Transverse colon (tissue), 4 donors: ENCODE results near the gene CEP170B. TPM values are rescaled to one million over a fixed set of nuclear protein-coding genes. Genes with fewer than 3 reads are reported as not detected.

ENCODE experiments used
- DNase-seq: peaks from one replicate; pipeline ENCODE4 v3.0.0-alpha.2; 2019
- H3K27ac ChIP-seq, 4 donors: fragments of 200-600 bp; sonication (generic); 2 replicates each; pipeline ENCODE4 v1.5.1; 2016 to 2018; ENCODE audit warnings: inconsistent platforms in 4 of 4
- H3K27me3 ChIP-seq: fragments of 200-600 bp; sonication (generic); 2 replicates; pipeline ENCODE4 v1.5.1; 2017; ENCODE audit warnings: inconsistent platforms
- H3K36me3 ChIP-seq, 4 donors: fragments of 200-600 bp; sonication (generic); 2 replicates each; pipeline ENCODE4 v1.5.1; 2017 to 2019; ENCODE audit warnings: inconsistent platforms in 4 of 4
- H3K4me1 ChIP-seq, 4 donors: fragments of 200-600 bp; sonication (generic); 2 replicates each; pipeline ENCODE4 v1.5.1; 2017 to 2020; ENCODE audit warnings: inconsistent platforms in 4 of 4
- H3K4me3 ChIP-seq, 4 donors: fragments of 200-600 bp; sonication (generic); 1 replicate in 1 of 4; 2 replicates in 3 of 4; pipeline versions ENCODE4 v1.5.1 to v1.6.1; 2017 to 2019; ENCODE audit warnings: inconsistent platforms in 4 of 4
- H3K9me3 ChIP-seq, 2 donors: fragments of 200-600 bp; sonication (generic); 2 replicates each; pipeline ENCODE4 v1.5.1; 2017 to 2019; ENCODE audit warnings: inconsistent platforms in 2 of 2
- EP300 ChIP-seq: sonication (generic); formaldehyde crosslinking; IDR thresholded peaks from one replicate; pipeline ENCODE4 v1.6.1; 2017; ENCODE audit warnings: antibody characterized with exemption, low read depth
- POLR2A ChIP-seq: fragments of 450-650 bp; IDR thresholded peaks from one replicate; pipeline ENCODE4 v1.6.1; 2016; ENCODE audit warnings: antibody characterized with exemption, mild to moderate bottlenecking, moderate library complexity
- POLR2AphosphoS5 ChIP-seq, 3 donors: sonication (generic); formaldehyde crosslinking; IDR thresholded peaks; one replicate each; pipeline ENCODE4 v1.6.1; 2016; ENCODE audit warnings: antibody characterized with exemption in 3 of 3
- WGBS, 2 donors: methylation state at CpG; one replicate each; pipeline ENCODE4 v1.1.5; 2018; ENCODE audit warnings: low coverage in 1 of 2; 5-methylcytosine and 5-hydroxymethylcytosine counted together
- in situ Hi-C, 4 donors: fragments of 200-750 bp; cut with MboI; loops; one replicate each; pipeline versions ENCODE4 v1.15.0 to v1.15.1; 2017; ENCODE audit warnings: low sequenced_read_pairs in 3 of 4, low pct_ligation_motif_present in 1 of 4, low pct_unique_long_range_greater_than_20kb in 1 of 4
- intact Hi-C: fragments of 100-400 bp; cut with DNase I; formaldehyde crosslinking; loops from one replicate; pipeline ENCODE4 v1.15.1; 2023; ENCODE audit warnings: low total_unique reads
- total RNA-seq, 4 donors: library from RNA; depleted of rRNA; stranded (reverse); fragments of >200 nt; gene quantifications; one replicate each; pipeline ENCODE4 v1.1.0, GENCODE V29; 2016
- TF ChIP-seq, protein P1 (sequence below), 5 experiments: fragments of 200-600 bp in 3 of 5; fragments of 450-650 bp in 2 of 5; sonication (generic) in 3 of 5; IDR thresholded peaks; 1 replicate in 2 of 5; 2 replicates in 3 of 5; pipeline ENCODE4 v1.5.1; 2016 to 2017; ENCODE audit warnings: antibody characterized with exemption in 5 of 5, inconsistent platforms in 3 of 5, mild to moderate bottlenecking in 2 of 5, moderate library complexity in 1 of 5

CEP170B gene
- total RNA-seq, 4 donors from 2014 or later: 56.0 to 195 (median 109) TPM

DNA sequence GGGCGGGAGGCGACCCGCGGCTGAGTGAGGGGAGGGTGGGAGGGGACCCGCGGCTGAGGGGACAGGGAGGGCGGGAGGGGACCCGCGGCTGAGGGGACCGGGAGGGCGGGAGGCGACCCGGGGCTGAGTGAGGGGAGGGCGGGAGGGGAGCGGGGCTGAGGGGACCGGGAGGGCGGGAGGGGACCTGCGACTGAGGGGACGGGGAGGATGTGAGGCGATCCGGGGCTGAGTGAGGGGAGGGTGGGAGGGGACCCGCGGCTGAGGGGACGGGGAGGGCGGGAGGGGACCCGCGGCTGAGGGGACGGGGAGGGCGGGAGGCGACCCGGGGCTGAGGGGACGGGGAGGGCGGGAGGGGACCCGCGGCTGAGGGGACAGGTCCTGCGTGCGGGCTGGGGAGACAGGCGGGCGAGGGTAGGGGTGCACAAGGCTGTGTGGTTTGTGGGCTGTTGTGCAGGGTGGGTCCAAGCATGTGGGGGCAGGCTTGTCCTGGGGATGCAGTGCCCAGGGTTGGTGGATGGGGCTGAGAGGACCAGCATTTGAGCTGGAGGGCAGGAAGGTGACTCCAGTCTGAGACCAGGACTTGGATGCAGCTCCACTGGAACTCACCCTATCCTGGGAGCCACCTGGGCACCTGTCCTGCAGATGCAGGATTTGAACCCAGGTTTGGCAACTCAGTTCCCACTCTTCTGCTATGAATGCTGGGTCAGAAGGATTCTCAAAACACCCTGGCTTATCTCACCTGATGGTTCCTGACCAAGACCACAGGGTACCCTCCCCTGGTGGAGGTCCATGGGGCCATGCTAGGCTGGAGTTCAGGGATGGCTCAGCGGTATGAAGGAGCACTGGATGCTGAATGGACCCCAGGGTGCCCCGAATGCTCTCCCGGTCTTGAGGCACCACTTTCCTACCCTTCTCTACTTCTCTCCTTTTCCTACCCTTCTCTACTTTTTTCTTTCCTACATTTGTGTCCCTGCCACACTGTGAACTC is 69.0 kb downstream of the CEP170B start:
- intact Hi-C loops (no loop called here), in situ Hi-C loops (no loop called here)
- Histone ChIP-seq H3K9me3 (no peaks in the 10 kb centered on the region), H3K4me3 (peak overlapping the region in 3 of 4 donors; percentile 27 to 56 (median 49)), H3K27me3 (peaks cover 57% of the 10 kb centered on the region), H3K27ac (peak overlapping the region in 2 of 4 donors; percentile 39 to 48), H3K4me1 (peaks cover 0 to 13% (median 7%) of the 10 kb centered on the region in 4 donors), H3K36me3 (no peaks in the 10 kb centered on the region)
- TF ChIP-seq POLR2AphosphoS5 (IDR thresholded peaks at IDR 0.05): no peak
- TF ChIP-seq, protein P1, sequence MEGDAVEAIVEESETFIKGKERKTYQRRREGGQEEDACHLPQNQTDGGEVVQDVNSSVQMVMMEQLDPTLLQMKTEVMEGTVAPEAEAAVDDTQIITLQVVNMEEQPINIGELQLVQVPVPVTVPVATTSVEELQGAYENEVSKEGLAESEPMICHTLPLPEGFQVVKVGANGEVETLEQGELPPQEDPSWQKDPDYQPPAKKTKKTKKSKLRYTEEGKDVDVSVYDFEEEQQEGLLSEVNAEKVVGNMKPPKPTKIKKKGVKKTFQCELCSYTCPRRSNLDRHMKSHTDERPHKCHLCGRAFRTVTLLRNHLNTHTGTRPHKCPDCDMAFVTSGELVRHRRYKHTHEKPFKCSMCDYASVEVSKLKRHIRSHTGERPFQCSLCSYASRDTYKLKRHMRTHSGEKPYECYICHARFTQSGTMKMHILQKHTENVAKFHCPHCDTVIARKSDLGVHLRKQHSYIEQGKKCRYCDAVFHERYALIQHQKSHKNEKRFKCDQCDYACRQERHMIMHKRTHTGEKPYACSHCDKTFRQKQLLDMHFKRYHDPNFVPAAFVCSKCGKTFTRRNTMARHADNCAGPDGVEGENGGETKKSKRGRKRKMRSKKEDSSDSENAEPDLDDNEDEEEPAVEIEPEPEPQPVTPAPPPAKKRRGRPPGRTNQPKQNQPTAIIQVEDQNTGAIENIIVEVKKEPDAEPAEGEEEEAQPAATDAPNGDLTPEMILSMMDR (IDR thresholded peaks at IDR 0.05): no peak
- TF ChIP-seq POLR2A: no peak
- no peak for TF ChIP-seq EP300
- WGBS, 2 donors: 41 to 75% methylated on average over 4 to 9 of the region's 42 CpGs
- DNase-seq: no peak

DNA sequence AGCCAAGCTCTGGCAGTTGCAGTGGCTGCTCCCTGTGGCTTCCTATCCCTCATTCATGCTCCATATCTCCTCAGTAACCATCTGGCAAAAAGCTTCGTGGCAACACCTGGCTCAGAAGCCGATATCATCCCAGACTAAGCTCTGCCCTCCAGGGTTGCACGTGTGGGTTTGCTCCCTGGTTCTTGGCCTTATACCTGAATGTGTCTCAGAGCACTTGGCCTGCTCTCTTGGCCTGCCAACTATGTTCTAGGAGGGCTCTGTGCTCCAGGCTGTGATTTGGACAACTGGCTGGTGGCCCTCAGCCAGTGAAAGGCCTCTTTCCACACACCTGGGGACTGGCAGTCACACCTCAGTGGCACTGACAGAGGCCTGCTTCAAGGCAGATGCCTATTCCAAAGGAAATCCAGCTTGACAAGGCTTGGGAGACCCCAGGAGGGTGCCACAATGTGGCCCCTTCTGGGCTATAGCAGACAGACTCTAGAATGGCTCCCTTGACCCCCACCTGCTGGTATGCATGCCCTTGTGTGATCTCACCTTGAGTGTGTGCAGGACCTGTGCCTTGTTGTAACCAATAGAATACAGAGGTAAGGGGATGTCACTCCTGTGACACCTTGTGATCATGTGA is 70.1 kb downstream of the CEP170B start:
- intact Hi-C loops: no loop called here
- Histone ChIP-seq H3K27me3 (peaks cover 61% of the 10 kb centered on the region), H3K4me3 (no peak overlapping the region), H3K4me1 (peaks cover 0 to 13% (median 7%) of the 10 kb centered on the region in 4 donors), H3K9me3 (no peaks in the 10 kb centered on the region), H3K36me3 (no peaks in the 10 kb centered on the region), H3K27ac (no peak overlapping the region)
- no peak for DNase-seq
- in situ Hi-C loops: no loop called here
- TF ChIP-seq, protein P1 (IDR thresholded peaks at IDR 0.05): no peak
- TF ChIP-seq POLR2AphosphoS5 (IDR thresholded peaks at IDR 0.05): no peak
- TF ChIP-seq POLR2A: no peak
- no peak for TF ChIP-seq EP300
- WGBS, 2 donors: 68% methylated on average over 3 of the region's 3 CpGs; no CpG with 5 or more reads in 1 of the 2 donors

DNA sequence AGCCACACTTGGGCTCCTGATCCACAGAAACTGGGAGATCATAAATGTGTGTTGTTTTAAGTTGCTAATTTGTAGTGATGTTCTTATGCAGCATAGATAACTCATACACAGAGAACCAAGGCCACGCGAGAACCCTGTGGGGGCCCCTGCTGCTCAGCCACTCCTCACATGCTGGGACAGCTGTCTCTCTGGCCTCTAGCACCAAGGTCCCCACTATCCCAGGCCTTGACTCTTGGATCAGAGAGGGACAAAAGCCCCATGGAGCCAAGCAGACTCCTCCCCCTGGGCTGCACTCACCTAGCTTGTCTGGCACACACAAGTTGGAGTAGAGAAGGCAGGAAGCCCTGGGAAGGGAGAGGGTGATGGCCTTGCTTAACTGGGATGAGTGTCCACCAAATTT is 70.9 kb downstream of the CEP170B start:
- TF ChIP-seq POLR2A (no peak), POLR2AphosphoS5 (IDR thresholded peaks at IDR 0.05) (no peak), EP300 (no peak)
- TF ChIP-seq, protein P1 (IDR thresholded peaks at IDR 0.05): no peak
- in situ Hi-C loops (no loop called here), intact Hi-C loops (no loop called here)
- WGBS, 2 donors: 33% methylated on average over 2 of the region's 2 CpGs; no CpG with 5 or more reads in 1 of the 2 donors
- Histone ChIP-seq H3K4me1 (peaks cover 0 to 13% (median 7%) of the 10 kb centered on the region in 4 donors), H3K9me3 (no peaks in the 10 kb centered on the region), H3K36me3 (no peaks in the 10 kb centered on the region), H3K4me3 (no peak overlapping the region), H3K27me3 (peaks cover 59% of the 10 kb centered on the region), H3K27ac (no peak overlapping the region)
- no peak for DNase-seq
